DND-41 (cell line): ENCODE measurements around the gene RCAN2.

Experiments
- ATAC-seq: fragments of 200-7000 bp; cut with Tn5 transposase; 3 replicates; pipeline ENCODE4 v1.9.1; 2021; ENCODE audit warnings: low read depth; ENCODE audit not compliant: insufficient read depth
- DNase-seq: peaks from one replicate; pipeline ENCODE4 v3.0.0-alpha.2; 2020
- H2AFZ ChIP-seq: 2 replicates; pipeline ENCODE4 v1.6.0; 2012; ENCODE audit warnings: low read depth, low read length
- H3K27ac ChIP-seq: 2 replicates; pipeline ENCODE4 v1.5.1; 2012; ENCODE audit warnings: low read length, inconsistent platforms
- H3K27me3 ChIP-seq: fragments of 200-600 bp; sonication (generic); 2 replicates; pipeline ENCODE4 v1.6.0; 2012; ENCODE audit warnings: low read length, mild to moderate bottlenecking, inconsistent platforms; ENCODE audit not compliant: insufficient read depth, poor library complexity
- H3K36me3 ChIP-seq: 2 replicates; pipeline ENCODE4 v1.5.1; 2012; ENCODE audit warnings: low read length, inconsistent platforms; ENCODE audit not compliant: insufficient read depth
- H3K4me1 ChIP-seq: 2 replicates; pipeline ENCODE4 v1.5.1; 2012; ENCODE audit warnings: mild to moderate bottlenecking, low read length; ENCODE audit not compliant: insufficient read depth
- H3K4me2 ChIP-seq: 2 replicates; pipeline ENCODE4 v1.6.0; 2012; ENCODE audit warnings: mild to moderate bottlenecking, moderate library complexity, low read length, inconsistent platforms; ENCODE audit not compliant: insufficient read depth
- H3K4me3 ChIP-seq, 2 experiments: fragments of 200-600 bp in 1 of 2; shearing (Covaris generic) in 1 of 2; 2 replicates each; pipeline ENCODE4 v1.5.1; 2012 to 2016; ENCODE audit warnings: inconsistent platforms in 2 of 2, low read length in 2 of 2, mild to moderate bottlenecking in 2 of 2, low read depth in 1 of 2, moderate library complexity in 1 of 2
- H3K79me2 ChIP-seq: 2 replicates; pipeline ENCODE4 v1.6.0; 2012; ENCODE audit warnings: low read length, inconsistent platforms; ENCODE audit not compliant: insufficient read depth
- H3K9ac ChIP-seq: 2 replicates; pipeline ENCODE4 v1.6.0; 2012; ENCODE audit warnings: low read depth, mild to moderate bottlenecking, inconsistent platforms, low read length, moderate library complexity
- H3K9me3 ChIP-seq: 2 replicates; pipeline ENCODE4 v1.5.1; 2012; ENCODE audit warnings: low read length, moderate library complexity, mild to moderate bottlenecking, inconsistent platforms; ENCODE audit not compliant: insufficient read depth, severe bottlenecking
- H4K20me1 ChIP-seq: 2 replicates; pipeline ENCODE4 v1.6.0; 2012; ENCODE audit warnings: low read length; ENCODE audit not compliant: insufficient read depth
- CTCF ChIP-seq: IDR thresholded peaks from 2 replicates; pipeline ENCODE4 v1.5.1; 2012; ENCODE audit warnings: borderline replicate concordance, low read length, moderate library complexity, mild to moderate bottlenecking; ENCODE audit not compliant: poor library complexity, severe bottlenecking; ENCODE audit errors: extremely low read depth
- EZH2 ChIP-seq: IDR thresholded peaks from 3 replicates; pipeline ENCODE4 v1.6.1; 2012; ENCODE audit warnings: borderline replicate concordance, low read depth, mild to moderate bottlenecking, moderate library complexity, low read length, inconsistent platforms; ENCODE audit not compliant: severe bottlenecking

Gene RCAN2

GRCh38 chr6:46411456-46412197, 79.6 kb downstream of the RCAN2 start:
- Histone ChIP-seq H3K4me2 (no peak overlapping the region), H3K9me3 (no peaks in the 10 kb centered on the region), H2AFZ (no peak overlapping the region), H3K4me3 (no peak overlapping the region), H3K79me2 (no peaks in the 10 kb centered on the region), H3K27ac (no peak overlapping the region), H3K9ac (no peak overlapping the region), H3K4me1 (no peaks in the 10 kb centered on the region), H4K20me1 (no peaks in the 10 kb centered on the region), H3K27me3 (peaks cover 12% of the 10 kb centered on the region), H3K36me3 (no peaks in the 10 kb centered on the region)
- TF ChIP-seq CTCF: no peak
- TF ChIP-seq EZH2: no peak
- ATAC-seq: no peak
- DNase-seq: no peak

- no peaks in the 10 kb centered on the region for H3K4me1 ChIP-seq
- H3K36me3 ChIP-seq: no peaks in the 10 kb centered on the region
- H3K9ac ChIP-seq: no peak overlapping the region
- no peaks in the 10 kb centered on the region for H3K79me2 ChIP-seq
- H3K27me3 ChIP-seq: peaks cover 12% of the 10 kb centered on the region
- H3K4me3 ChIP-seq: no peak overlapping the region
- H4K20me1 ChIP-seq: no peaks in the 10 kb centered on the region
- H3K9me3 ChIP-seq: no peaks in the 10 kb centered on the region
- H3K27ac ChIP-seq: no peak overlapping the region
- DNase-seq (peak; percentile 23), ATAC-seq (peak; percentile 55; the same call in 2 of the 3 replicates)
- no peak overlapping the region for H2AFZ ChIP-seq
- TF ChIP-seq EZH2 (no peak), CTCF (peak; percentile 89)
- no peak overlapping the region for H3K4me2 ChIP-seq
Measured at GRCh38 chr6:46410334-46410953, 80.8 kb downstream of the RCAN2 start.

- no peak overlapping the region for H3K9ac ChIP-seq
- H3K79me2 ChIP-seq: no peaks in the 10 kb centered on the region
- no peaks in the 10 kb centered on the region for H3K4me1 ChIP-seq
- H3K4me3 ChIP-seq: no peak overlapping the region
- no peak overlapping the region for H3K4me2 ChIP-seq
- ATAC-seq (no peak), DNase-seq (no peak)
- H3K9me3 ChIP-seq: no peaks in the 10 kb centered on the region
- no peaks in the 10 kb centered on the region for H3K36me3 ChIP-seq
- TF ChIP-seq EZH2 (no peak), CTCF (no peak)
- H2AFZ ChIP-seq: no peak overlapping the region
- H4K20me1 ChIP-seq: no peaks in the 10 kb centered on the region
- no peak overlapping the region for H3K27ac ChIP-seq
- peaks cover 6% of the 10 kb centered on the region for H3K27me3 ChIP-seq
Measured at GRCh38 chr6:46407776-46408530, 83.3 kb downstream of the RCAN2 start.
